Measurements from ENCODE around the gene TRMT1. TPM values are rescaled to one million over a fixed set of nuclear protein-coding genes. Genes with fewer than 3 reads are reported as not detected.
A peak's percentile ranks its signal among the peaks of the same experiment; 100 is the strongest.
"Not testable (repeated sequence)": the region's sequence is repeated elsewhere in the genome, so short reads cannot be mapped to it uniquely, and the experiment has no call there.

Gene TRMT1
- total and polyA plus RNA-seq, 4 donors: 14.4 to 48.2 (median 43.8) TPM

DNA sequence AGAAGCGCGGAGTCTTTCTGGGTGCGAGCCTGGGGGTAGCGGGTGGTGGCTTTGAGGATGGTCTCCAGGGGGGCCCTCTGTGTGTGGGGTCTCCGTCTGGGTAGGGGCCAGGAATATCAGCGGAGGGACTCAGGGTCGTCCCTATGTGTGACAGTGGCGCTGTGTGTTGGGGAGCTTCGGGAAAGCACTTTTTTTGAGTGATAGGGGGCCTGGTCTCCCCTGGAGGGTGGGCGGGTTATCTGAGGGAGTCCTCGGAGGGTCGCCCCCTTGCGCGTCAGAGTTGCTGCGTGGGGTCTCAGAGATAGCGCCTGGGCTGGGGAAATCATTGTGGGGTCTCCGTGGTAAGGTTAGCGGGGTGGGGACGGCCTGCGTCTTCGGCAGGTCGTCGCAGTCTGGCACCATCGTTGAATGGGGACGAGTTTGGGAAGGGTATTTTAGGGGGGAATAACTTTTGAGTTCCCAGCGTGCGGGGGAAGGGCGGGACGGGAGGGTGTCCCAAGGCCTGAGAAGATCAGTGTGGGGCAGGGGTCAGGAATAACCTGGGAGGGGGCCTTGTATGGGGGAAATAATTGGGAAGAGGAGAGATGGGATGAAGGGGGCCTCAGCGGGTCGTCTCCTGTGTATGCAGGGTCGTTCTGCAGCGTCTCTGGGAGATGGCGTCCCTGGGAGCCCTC, 34.5 kb upstream of the TRMT1 start:
- H3K36me3 ChIP-seq (ENCODE audit: control insufficient read depth in 4 of 4, insufficient read depth in 4 of 4, low read length in 4 of 4): peaks cover 0 to 15% (median 0%) of the 10 kb centered on the region in 4 donors
- H3K4me1 ChIP-seq (ENCODE audit: control insufficient read depth in 5 of 5, insufficient read depth in 5 of 5, low read length in 5 of 5): peaks cover 0 to 17% (median 5%) of the 10 kb centered on the region in 5 donors
- ATAC-seq (ENCODE audit: insufficient read depth, low FRiP score): no peak
- WGBS, 2 donors: 0 to 1% methylated on average over 32 to 34 of the region's 34 CpGs
- H3K27me3 ChIP-seq (ENCODE audit: control insufficient read depth in 3 of 3, insufficient read depth in 3 of 3, low read length in 2 of 3): no peaks in the 10 kb centered on the region
- no peaks in the 10 kb centered on the region for H3K9me3 ChIP-seq (ENCODE audit: control insufficient read depth in 4 of 4, insufficient read depth in 3 of 4, low read length in 3 of 4)
- H3K27ac ChIP-seq (ENCODE audit: low read depth in 1 of 2, low read length in 1 of 2): peak overlapping the region; percentile 93 to 97
- peak overlapping the region; percentile 97 to 98 for H3K9ac ChIP-seq (ENCODE audit: insufficient read depth in 1 of 2, low read length in 2 of 2)
- TF ChIP-seq, protein P1, sequence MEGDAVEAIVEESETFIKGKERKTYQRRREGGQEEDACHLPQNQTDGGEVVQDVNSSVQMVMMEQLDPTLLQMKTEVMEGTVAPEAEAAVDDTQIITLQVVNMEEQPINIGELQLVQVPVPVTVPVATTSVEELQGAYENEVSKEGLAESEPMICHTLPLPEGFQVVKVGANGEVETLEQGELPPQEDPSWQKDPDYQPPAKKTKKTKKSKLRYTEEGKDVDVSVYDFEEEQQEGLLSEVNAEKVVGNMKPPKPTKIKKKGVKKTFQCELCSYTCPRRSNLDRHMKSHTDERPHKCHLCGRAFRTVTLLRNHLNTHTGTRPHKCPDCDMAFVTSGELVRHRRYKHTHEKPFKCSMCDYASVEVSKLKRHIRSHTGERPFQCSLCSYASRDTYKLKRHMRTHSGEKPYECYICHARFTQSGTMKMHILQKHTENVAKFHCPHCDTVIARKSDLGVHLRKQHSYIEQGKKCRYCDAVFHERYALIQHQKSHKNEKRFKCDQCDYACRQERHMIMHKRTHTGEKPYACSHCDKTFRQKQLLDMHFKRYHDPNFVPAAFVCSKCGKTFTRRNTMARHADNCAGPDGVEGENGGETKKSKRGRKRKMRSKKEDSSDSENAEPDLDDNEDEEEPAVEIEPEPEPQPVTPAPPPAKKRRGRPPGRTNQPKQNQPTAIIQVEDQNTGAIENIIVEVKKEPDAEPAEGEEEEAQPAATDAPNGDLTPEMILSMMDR (IDR thresholded peaks at IDR 0.05; ENCODE audit: control extremely low read depth, extremely low read depth): no peak
- DNase-seq: peak; percentile 50 to 59 (median 53)
- H3K4me3 ChIP-seq: peak overlapping the region; percentile 80

DNA sequence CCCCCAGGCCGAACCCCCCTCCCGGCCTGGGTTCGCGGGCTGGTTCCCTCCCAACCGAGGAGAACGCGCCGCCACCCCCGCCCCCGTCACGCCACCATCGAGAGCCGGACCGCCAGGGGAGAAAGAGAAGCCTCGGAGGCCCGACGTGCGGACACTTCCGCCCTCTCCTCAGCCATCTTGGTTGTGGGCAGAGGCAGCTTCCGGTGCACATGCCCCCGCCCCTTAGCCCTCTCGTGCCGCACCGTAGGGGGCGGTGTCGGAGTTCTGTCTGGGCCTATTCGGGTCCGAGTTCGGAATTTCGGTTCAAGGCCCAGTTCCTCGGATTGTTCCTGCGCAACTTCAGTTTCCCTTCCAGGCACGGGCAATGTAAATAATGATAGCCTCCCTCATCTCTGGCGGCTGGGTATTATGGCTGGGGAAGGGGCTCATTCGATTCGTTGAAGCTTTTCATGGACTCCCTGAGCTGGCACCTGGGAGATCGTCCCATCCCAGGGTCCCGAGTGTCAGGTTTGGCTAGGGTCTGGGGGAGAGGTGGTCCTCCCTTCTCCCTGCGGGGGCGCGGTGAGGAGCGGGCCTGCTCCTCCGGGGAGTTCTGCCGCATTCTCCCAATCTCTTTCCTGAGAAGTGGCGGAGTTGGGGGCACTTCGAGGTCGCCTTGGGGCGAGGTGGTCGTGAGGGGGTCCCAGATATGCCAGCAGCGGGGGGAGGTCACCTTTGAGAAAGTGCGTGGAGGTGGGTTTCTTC, 33.8 kb upstream of the TRMT1 start, which contains the start of the genes IER2 and STX10:
TSS of gene IER2 (plus strand) at position 225 of the 744 bp plus-strand sequence. CDS start 2,776 bp downstream, outside the sequence.
TSS of gene STX10 (minus strand) at position 189 of the 744 bp plus-strand sequence. CDS start 202 bp downstream, outside the sequence.
- peak; percentile 96 to 98 (median 96) for DNase-seq
- WGBS, 2 donors: 0% methylated on average over 48 to 51 of the region's 51 CpGs
- Histone ChIP-seq H3K9ac (ENCODE audit: insufficient read depth in 1 of 2, low read length in 2 of 2) (peak within 1 kb of the TSS; percentile 97 to 98), H3K27me3 (ENCODE audit: control insufficient read depth in 3 of 3, insufficient read depth in 3 of 3, low read length in 2 of 3) (no peaks in the 10 kb centered on the region), H3K4me1 (ENCODE audit: control insufficient read depth in 5 of 5, insufficient read depth in 5 of 5, low read length in 5 of 5) (peaks cover 0 to 10% (median 5%) of the 10 kb centered on the region in 5 donors), H3K36me3 (ENCODE audit: control insufficient read depth in 4 of 4, insufficient read depth in 4 of 4, low read length in 4 of 4) (peaks cover 0 to 15% (median under 1%) of the 10 kb centered on the region in 4 donors), H3K27ac (ENCODE audit: low read depth in 1 of 2, low read length in 1 of 2) (peak within 1 kb of the TSS; percentile 93 to 97), H3K4me3 (peak within 1 kb of the TSS; percentile 80), H3K9me3 (ENCODE audit: control insufficient read depth in 4 of 4, insufficient read depth in 3 of 4, low read length in 3 of 4) (no peaks in the 10 kb centered on the region)
- ATAC-seq (ENCODE audit: insufficient read depth, low FRiP score): peak; percentile 45
- TF ChIP-seq, protein P1 (IDR thresholded peaks at IDR 0.05; ENCODE audit: control extremely low read depth, extremely low read depth): peak; percentile 44

DNA sequence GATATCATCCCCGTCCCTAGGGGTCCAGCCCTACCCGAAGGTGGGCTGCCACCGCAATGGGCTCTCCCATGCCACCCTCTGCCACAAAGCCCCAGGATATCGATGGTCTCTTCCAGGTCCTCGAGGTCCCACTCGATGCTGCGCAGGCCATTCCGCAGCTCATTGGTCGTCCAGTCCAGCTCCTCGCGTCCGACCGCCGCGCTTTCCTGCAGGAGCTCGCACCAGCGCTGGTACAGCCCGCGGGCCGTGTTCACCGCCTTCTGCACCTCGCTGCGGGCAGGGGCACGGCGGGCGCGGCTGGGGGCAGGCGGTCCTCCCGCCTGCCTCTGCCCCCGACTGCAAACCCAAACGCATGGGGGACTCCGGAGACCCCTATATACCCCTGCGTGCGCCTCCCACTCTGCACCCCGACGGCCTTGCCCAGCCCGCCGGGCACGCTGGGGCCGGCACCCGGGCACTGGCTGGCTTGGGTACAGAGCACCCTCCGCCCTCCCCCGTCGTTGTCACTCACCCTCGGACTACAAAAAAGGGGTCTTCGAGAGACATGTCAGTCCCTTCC, 33.2 kb upstream of the TRMT1 start:
- Histone ChIP-seq H3K27me3 (ENCODE audit: control insufficient read depth in 3 of 3, insufficient read depth in 3 of 3, low read length in 2 of 3) (no peaks in the 10 kb centered on the region), H3K4me3 (peak overlapping the region; percentile 71), H3K27ac (ENCODE audit: low read depth in 1 of 2, low read length in 1 of 2) (peak overlapping the region; percentile 78 to 97), H3K9me3 (ENCODE audit: control insufficient read depth in 4 of 4, insufficient read depth in 3 of 4, low read length in 3 of 4) (no peaks in the 10 kb centered on the region), H3K9ac (ENCODE audit: insufficient read depth in 1 of 2, low read length in 2 of 2) (peak overlapping the region; percentile 62 to 97), H3K4me1 (ENCODE audit: control insufficient read depth in 5 of 5, insufficient read depth in 5 of 5, low read length in 5 of 5) (peaks cover 0 to 5% (median 4%) of the 10 kb centered on the region in 5 donors), H3K36me3 (ENCODE audit: control insufficient read depth in 4 of 4, insufficient read depth in 4 of 4, low read length in 4 of 4) (peaks cover 0 to 15% (median 3%) of the 10 kb centered on the region in 4 donors)
- ATAC-seq (ENCODE audit: insufficient read depth, low FRiP score): peak; percentile 0
- TF ChIP-seq, protein P1 (IDR thresholded peaks at IDR 0.05; ENCODE audit: control extremely low read depth, extremely low read depth): no peak
- peak; percentile 58 to 74 (median 64) for DNase-seq
- WGBS, 2 donors: 0 to 1% methylated on average over 44 to 46 of the region's 46 CpGs

DNA sequence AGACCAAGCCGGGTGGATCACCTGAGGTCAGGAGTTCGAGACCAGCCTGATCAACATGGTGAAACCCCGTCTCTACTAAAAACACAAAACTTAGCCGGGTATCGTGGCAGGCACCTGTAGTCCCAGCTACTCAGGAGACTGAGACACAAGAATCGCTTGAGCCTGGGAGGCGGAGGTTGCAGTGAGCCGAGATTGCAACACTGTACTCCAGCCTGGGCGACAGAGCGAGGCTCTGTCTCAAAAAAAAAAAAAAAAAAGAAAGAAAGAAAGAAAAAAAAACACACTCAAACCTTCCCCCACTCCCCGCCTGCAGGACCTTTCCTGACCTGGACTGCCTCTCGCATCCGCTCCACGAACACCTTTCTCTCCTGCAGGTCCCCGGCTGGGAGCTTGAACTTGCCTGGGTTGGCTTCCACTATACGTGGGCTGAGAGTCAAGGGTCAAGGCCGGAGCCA, 32.7 kb upstream of the TRMT1 start:
- not testable (repeated sequence) for H3K9me3 ChIP-seq (ENCODE audit: control insufficient read depth in 4 of 4, insufficient read depth in 3 of 4, low read length in 3 of 4); DNase-seq; ATAC-seq (ENCODE audit: insufficient read depth, low FRiP score); H3K27me3 ChIP-seq (ENCODE audit: control insufficient read depth in 3 of 3, insufficient read depth in 3 of 3, low read length in 2 of 3); H3K4me1 ChIP-seq (ENCODE audit: control insufficient read depth in 5 of 5, insufficient read depth in 5 of 5, low read length in 5 of 5)
- Histone ChIP-seq H3K27ac (ENCODE audit: low read depth in 1 of 2, low read length in 1 of 2) (peak overlapping the region; percentile 78 to 97), H3K36me3 (ENCODE audit: control insufficient read depth in 4 of 4, insufficient read depth in 4 of 4, low read length in 4 of 4) (peaks cover 4 to 17% (median 8%) of the 10 kb centered on the region in 4 donors), H3K4me3 (peak overlapping the region; percentile 71), H3K9ac (ENCODE audit: insufficient read depth in 1 of 2, low read length in 2 of 2) (peak overlapping the region in 1 of 2 donors; percentile 62)
- 20 to 29% methylated on average over 15 to 17 of the region's 17 CpGs for WGBS, 2 donors
